GM12878 (cell line): ENCODE results near the gene KRTAP19-2.

Experiments used
- CEBPB ChIP-seq, 2 experiments: fragments of 150-350 bp in 1 of 2; IDR thresholded peaks; 2 replicates each; pipeline ENCODE4 v1.6.1; 2012 to 2014; ENCODE audit warnings: low read depth in 2 of 2, low read length in 2 of 2, borderline replicate concordance in 1 of 2, inconsistent platforms in 1 of 2
- ETV6 ChIP-seq, 2 experiments: fragments of 450-650 bp in 1 of 2; IDR thresholded peaks in 1 of 2; conservative IDR thresholded peaks in 1 of 2; 2 replicates each; pipeline ENCODE4 v1.6.1; 2014; ENCODE audit warnings: antibody characterized with exemption in 1 of 2, borderline replicate concordance in 1 of 2, low read depth in 1 of 2, mild to moderate bottlenecking in 1 of 2, moderate library complexity in 1 of 2
- IRF3 ChIP-seq: fragments of 450-650 bp; IDR thresholded peaks from 2 replicates; pipeline ENCODE4 v1.6.1; 2014; ENCODE audit warnings: mild to moderate bottlenecking
- TF ChIP-seq, protein P1 (sequence below): IDR thresholded peaks from 2 replicates; pipeline ENCODE4 v1.6.1; 2011; ENCODE audit warnings: mild to moderate bottlenecking, low read depth, low read length, moderate library complexity; ENCODE audit not compliant: insufficient replicate concordance

- TF ChIP-seq CEBPB (IDR thresholded peaks at IDR 0.05; ENCODE audit: borderline replicate concordance in 1 of 2, low read depth in 2 of 2, low read length in 2 of 2) (no peak), IRF3 (no peak), ETV6 (conservative IDR thresholded peaks at IDR 0.05 in 1 of 2, IDR thresholded peaks at IDR 0.05 in 1 of 2; ENCODE audit: borderline replicate concordance in 1 of 2, low read depth in 1 of 2) (no peak)
- TF ChIP-seq, protein P1, sequence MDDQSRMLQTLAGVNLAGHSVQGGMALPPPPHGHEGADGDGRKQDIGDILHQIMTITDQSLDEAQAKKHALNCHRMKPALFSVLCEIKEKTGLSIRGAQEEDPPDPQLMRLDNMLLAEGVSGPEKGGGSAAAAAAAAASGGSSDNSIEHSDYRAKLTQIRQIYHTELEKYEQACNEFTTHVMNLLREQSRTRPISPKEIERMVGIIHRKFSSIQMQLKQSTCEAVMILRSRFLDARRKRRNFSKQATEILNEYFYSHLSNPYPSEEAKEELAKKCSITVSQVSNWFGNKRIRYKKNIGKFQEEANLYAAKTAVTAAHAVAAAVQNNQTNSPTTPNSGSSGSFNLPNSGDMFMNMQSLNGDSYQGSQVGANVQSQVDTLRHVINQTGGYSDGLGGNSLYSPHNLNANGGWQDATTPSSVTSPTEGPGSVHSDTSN = no peak
These were observed 5.1 kb downstream of the KRTAP19-2 start for GRCh38 chr21:30482130-30482529.
